Measurements from ENCODE around the gene CLASRP. TPM values are rescaled to one million over a fixed set of nuclear protein-coding genes. Genes with fewer than 3 reads are reported as not detected.

Gene CLASRP
- total RNA-seq, 1 experiment from 2014 or later: 79.9 TPM

- Histone ChIP-seq H3K9me2 (ENCODE audit: insufficient read depth) (no peaks in the 10 kb centered on the region), H3K9me3 (ENCODE audit: control insufficient read depth in 1 of 2, insufficient read depth in 1 of 2, low read depth in 1 of 2, low read length in 2 of 2) (no peaks in the 10 kb centered on the region), H3K9ac (ENCODE audit: low read length) (no peak overlapping the region), H3K27me3 (ENCODE audit: insufficient read depth, low read length) (no peaks in the 10 kb centered on the region), H4K20me1 (ENCODE audit: insufficient read depth) (no peaks in the 10 kb centered on the region), H3K36me3 (ENCODE audit: control insufficient read depth in 1 of 2, insufficient read depth in 2 of 2, low read length in 2 of 2) (peaks cover 2 to 32% of the 10 kb centered on the region in 2 experiments; a peak in 2 of 4 replicates), H3K79me2 (ENCODE audit: insufficient read depth, low read length) (peaks cover 66% of the 10 kb centered on the region), H3K4me3 (replicated peaks in 1 of 2; ENCODE audit: low read depth in 1 of 2, low read length in 2 of 2) (no peak overlapping the region), H3K4me1 (ENCODE audit: control insufficient read depth in 1 of 2, insufficient read depth in 2 of 2, low read length in 2 of 2) (peaks cover 4 to 17% of the 10 kb centered on the region in 2 experiments; a peak in 3 of 4 replicates), H3K4me2 (ENCODE audit: low read length) (no peak overlapping the region), H3K27ac (ENCODE audit: low read depth, low read length) (no peak overlapping the region), H2AFZ (ENCODE audit: low read depth, low read length, poor library complexity, severe bottlenecking) (no peak overlapping the region)
- BruUV-seq (replicated peaks): no TSS peak
- ChIA-PET POLR2A (no interaction called here), RAD21 (ENCODE audit: low non-redundant PET in 1 of 2, low total read pairs in 2 of 2, uncharacterized antibody in 2 of 2, unreplicated experiment in 2 of 2) (no interaction called here), CTCF (no interaction called here)
- intact Hi-C loops (cut with micrococcal nuclease): no loop called here
- TF ChIP-seq SP1 (IDR thresholded peaks at IDR 0.05; ENCODE audit: low read depth): no peak
- no peak for TF ChIP-seq JUND (IDR thresholded peaks at IDR 0.05)
- TF ChIP-seq, protein P1, sequence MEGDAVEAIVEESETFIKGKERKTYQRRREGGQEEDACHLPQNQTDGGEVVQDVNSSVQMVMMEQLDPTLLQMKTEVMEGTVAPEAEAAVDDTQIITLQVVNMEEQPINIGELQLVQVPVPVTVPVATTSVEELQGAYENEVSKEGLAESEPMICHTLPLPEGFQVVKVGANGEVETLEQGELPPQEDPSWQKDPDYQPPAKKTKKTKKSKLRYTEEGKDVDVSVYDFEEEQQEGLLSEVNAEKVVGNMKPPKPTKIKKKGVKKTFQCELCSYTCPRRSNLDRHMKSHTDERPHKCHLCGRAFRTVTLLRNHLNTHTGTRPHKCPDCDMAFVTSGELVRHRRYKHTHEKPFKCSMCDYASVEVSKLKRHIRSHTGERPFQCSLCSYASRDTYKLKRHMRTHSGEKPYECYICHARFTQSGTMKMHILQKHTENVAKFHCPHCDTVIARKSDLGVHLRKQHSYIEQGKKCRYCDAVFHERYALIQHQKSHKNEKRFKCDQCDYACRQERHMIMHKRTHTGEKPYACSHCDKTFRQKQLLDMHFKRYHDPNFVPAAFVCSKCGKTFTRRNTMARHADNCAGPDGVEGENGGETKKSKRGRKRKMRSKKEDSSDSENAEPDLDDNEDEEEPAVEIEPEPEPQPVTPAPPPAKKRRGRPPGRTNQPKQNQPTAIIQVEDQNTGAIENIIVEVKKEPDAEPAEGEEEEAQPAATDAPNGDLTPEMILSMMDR (IDR thresholded peaks at IDR 0.05 in 2 of 3, conservative IDR thresholded peaks at IDR 0.05 in 1 of 3; ENCODE audit: borderline replicate concordance in 1 of 3, insufficient read depth in 1 of 3, low read depth in 2 of 3, low read length in 2 of 3): no peak
- no peak for TF ChIP-seq EZH2 (IDR thresholded peaks at IDR 0.05)
- TF ChIP-seq YY1 (IDR thresholded peaks at IDR 0.05; ENCODE audit: extremely low read depth, insufficient replicate concordance, low read depth, low read length): no peak
- TF ChIP-seq EZH2phosphoT487 (IDR thresholded peaks at IDR 0.05; ENCODE audit: borderline replicate concordance): no peak
- no peak for TF ChIP-seq REST (IDR thresholded peaks at IDR 0.05; ENCODE audit: low read depth)
- no peak for TF ChIP-seq ATF3 (IDR thresholded peaks at IDR 0.05)
- TF ChIP-seq FOSL1 (IDR thresholded peaks at IDR 0.05; ENCODE audit: low read depth): no peak
- no peak for TF ChIP-seq ZFX (IDR thresholded peaks at IDR 0.05)
- TF ChIP-seq, protein P2, sequence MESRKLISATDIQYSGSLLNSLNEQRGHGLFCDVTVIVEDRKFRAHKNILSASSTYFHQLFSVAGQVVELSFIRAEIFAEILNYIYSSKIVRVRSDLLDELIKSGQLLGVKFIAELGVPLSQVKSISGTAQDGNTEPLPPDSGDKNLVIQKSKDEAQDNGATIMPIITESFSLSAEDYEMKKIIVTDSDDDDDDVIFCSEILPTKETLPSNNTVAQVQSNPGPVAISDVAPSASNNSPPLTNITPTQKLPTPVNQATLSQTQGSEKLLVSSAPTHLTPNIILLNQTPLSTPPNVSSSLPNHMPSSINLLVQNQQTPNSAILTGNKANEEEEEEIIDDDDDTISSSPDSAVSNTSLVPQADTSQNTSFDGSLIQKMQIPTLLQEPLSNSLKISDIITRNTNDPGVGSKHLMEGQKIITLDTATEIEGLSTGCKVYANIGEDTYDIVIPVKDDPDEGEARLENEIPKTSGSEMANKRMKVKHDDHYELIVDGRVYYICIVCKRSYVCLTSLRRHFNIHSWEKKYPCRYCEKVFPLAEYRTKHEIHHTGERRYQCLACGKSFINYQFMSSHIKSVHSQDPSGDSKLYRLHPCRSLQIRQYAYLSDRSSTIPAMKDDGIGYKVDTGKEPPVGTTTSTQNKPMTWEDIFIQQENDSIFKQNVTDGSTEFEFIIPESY (IDR thresholded peaks at IDR 0.05; ENCODE audit: extremely low read depth, insufficient replicate concordance, low read length): no peak
- no peak for TF ChIP-seq POLR2AphosphoS5 (IDR thresholded peaks at IDR 0.05; ENCODE audit: low read depth, low read length)
- no peak for TF ChIP-seq ELF1 (IDR thresholded peaks at IDR 0.05; ENCODE audit: borderline replicate concordance, low read depth)
- no peak for ATAC-seq
- no peak for DNase-seq (ENCODE audit: low read depth, low spot score)
Observed at GRCh38 chr19:45086480-45086879, 47.6 kb downstream of the CLASRP start.

Data from HCT116 (cell line).